SW 1271 (cell line): ENCODE results near the gene UBL3.

Source experiments
- DNase-seq, 2 experiments: peaks; one replicate each; lab custom pipeline; 2025; lab: John Stamatoyannopoulos, UW

Gene UBL3

GRCh38 chr13:29810145-29810742, 40.2 kb downstream of the UBL3 start:
- DNase-seq: no peak

- no peak for DNase-seq
Observed at GRCh38 chr13:29808264-29808663, 42.2 kb downstream of the UBL3 start.

GRCh38 chr13:29805994-29806979, 44.1 kb downstream of the UBL3 start:
- DNase-seq: no peak

- no peak for DNase-seq
Observed at GRCh38 chr13:29803221-29803620, 47.2 kb downstream of the UBL3 start.

- no peak for DNase-seq
Observed at GRCh38 chr13:29802621-29803020, 47.8 kb downstream of the UBL3 start.

GRCh38 chr13:29801737-29802305, 48.6 kb downstream of the UBL3 start:
- no peak for DNase-seq

GRCh38 chr13:29801102-29801501, 49.3 kb downstream of the UBL3 start:
- no peak for DNase-seq

- no peak for DNase-seq
Observed at GRCh38 chr13:29800687-29801086, 49.7 kb downstream of the UBL3 start.

GRCh38 chr13:29799041-29799440, 51.4 kb downstream of the UBL3 start:
- DNase-seq: no peak

GRCh38 chr13:29791997-29792780, 58.2 kb downstream of the UBL3 start:
- no peak for DNase-seq

- DNase-seq: no peak
Observed at GRCh38 chr13:29791508-29791907, 58.9 kb downstream of the UBL3 start.

GRCh38 chr13:29786698-29787097, 63.7 kb downstream of the UBL3 start:
- DNase-seq: no peak

GRCh38 chr13:29785978-29786377, 64.4 kb downstream of the UBL3 start:
- DNase-seq: no peak

GRCh38 chr13:29782798-29783197, 67.6 kb downstream of the UBL3 start:
- no peak for DNase-seq

GRCh38 chr13:29774830-29775229, 75.6 kb downstream of the UBL3 start:
- no peak for DNase-seq

- DNase-seq: peak in 1 of 2 experiments; percentile 38
Observed at GRCh38 chr13:29771247-29771646, 79.2 kb downstream of the UBL3 start.

- DNase-seq: no peak
Observed at GRCh38 chr13:29767006-29767405, 83.4 kb downstream of the UBL3 start.

GRCh38 chr13:29763436-29764180, 86.8 kb downstream of the UBL3 start:
- DNase-seq: no peak

GRCh38 chr13:29761815-29762214, 88.6 kb downstream of the UBL3 start:
- DNase-seq: no peak

GRCh38 chr13:29761160-29761559, 89.3 kb downstream of the UBL3 start:
- DNase-seq: no peak

GRCh38 chr13:29760544-29760943, 89.9 kb downstream of the UBL3 start:
- DNase-seq: no peak
